HepG2 (cell line): ENCODE data around the gene PPP2R2C. TPM values are rescaled to one million over a fixed set of nuclear protein-coding genes. Genes with fewer than 3 reads are reported as not detected.
A peak's percentile ranks its signal among the peaks of the same experiment; 100 is the strongest.

ENCODE experiments used
- BRD4 ChIP-seq: sonication (generic); formaldehyde crosslinking; IDR thresholded peaks from 2 replicates; pipeline ENCODE4 v1.4.0; 2020; ENCODE audit warnings: missing genetic modification reagents
- FOXK1 ChIP-seq: sonication (generic); formaldehyde crosslinking; IDR thresholded peaks from 2 replicates; pipeline ENCODE4 v1.4.0; 2020; ENCODE audit warnings: low read depth, missing genetic modification reagents, borderline replicate concordance
- HNRNPL ChIP-seq: fragments of 200-400 bp; formaldehyde crosslinking; IDR thresholded peaks from 2 replicates; pipeline ENCODE4 v1.6.1; 2017; ENCODE audit warnings: mild to moderate bottlenecking, low read depth, low read length
- HOXA5 ChIP-seq: sonication (generic); formaldehyde crosslinking; IDR thresholded peaks from 2 replicates; pipeline ENCODE4 v1.4.0; 2020; ENCODE audit warnings: missing genetic modification reagents
- NKX3-1 ChIP-seq: sonication (generic); formaldehyde crosslinking; IDR thresholded peaks from 2 replicates; pipeline ENCODE4 v1.5.0; 2020; ENCODE audit warnings: missing genetic modification reagents
- NR2F6 ChIP-seq, 2 experiments: IDR thresholded peaks; 2 replicates each; pipeline ENCODE4 v1.6.1; 2016; ENCODE audit warnings: antibody characterized with exemption in 1 of 2, mild to moderate bottlenecking in 1 of 2
- ZNF704 ChIP-seq: sonication (generic); formaldehyde crosslinking; IDR thresholded peaks from 2 replicates; pipeline ENCODE4 v1.8.1; 2023; ENCODE audit warnings: mild to moderate bottlenecking, inconsistent platforms, moderate library complexity, missing genetic modification reagents, borderline replicate concordance
- polyA plus RNA-seq, 8 experiments: library from polyadenylated mRNA; depleted of rRNA in 3 of 8; stranded (reverse) in 7 of 8; unstranded in 1 of 8; fragments of >200 nt; fragmentation: Illumina TruSeq in 4 of 8; extraction: Trizol in 4 of 8; gene quantifications; 2 replicates each; pipeline versions ENCODE4 v1.2.1 to v1.2.3, GENCODE V29; 2011 to 2016; ENCODE audit warnings: low read depth in 4 of 8, missing spikeins in 1 of 8, mixed read lengths in 1 of 8; ENCODE audit not compliant: insufficient read depth in 1 of 8
- total RNA-seq, 5 experiments: library from RNA; depleted of rRNA; stranded (reverse); fragments of >200 nt; fragmentation: Illumina TruSeq; extraction: Trizol; gene quantifications; 2 replicates each; pipeline ENCODE4 v1.2.3, GENCODE V29; 2016; ENCODE audit warnings: low read depth in 1 of 5
- TF ChIP-seq, protein P1 (sequence below): sonication (generic); formaldehyde crosslinking; IDR thresholded peaks from one replicate; pipeline ENCODE4 v1.5.1; 2020; ENCODE audit warnings: mild to moderate bottlenecking, missing genetic modification reagents; ENCODE audit errors: not compliant biosample characterization
- TF ChIP-seq, protein P2 (sequence below): sonication (generic); formaldehyde crosslinking; IDR thresholded peaks from 2 replicates; pipeline ENCODE4 v1.9.0; 2021; ENCODE audit warnings: mild to moderate bottlenecking, missing genetic modification reagents
- TF ChIP-seq, protein P3 (sequence below): sonication (generic); formaldehyde crosslinking; IDR thresholded peaks from 2 replicates; pipeline ENCODE4 v1.4.0; 2020; ENCODE audit warnings: mild to moderate bottlenecking, missing genetic modification reagents

The PPP2R2C gene
- total and polyA plus RNA-seq, 2 of the 13 experiments (the other 11 are each of a cell fraction or from before 2014, with no cell fraction given): 0.60 to 8.6 TPM

DNA sequence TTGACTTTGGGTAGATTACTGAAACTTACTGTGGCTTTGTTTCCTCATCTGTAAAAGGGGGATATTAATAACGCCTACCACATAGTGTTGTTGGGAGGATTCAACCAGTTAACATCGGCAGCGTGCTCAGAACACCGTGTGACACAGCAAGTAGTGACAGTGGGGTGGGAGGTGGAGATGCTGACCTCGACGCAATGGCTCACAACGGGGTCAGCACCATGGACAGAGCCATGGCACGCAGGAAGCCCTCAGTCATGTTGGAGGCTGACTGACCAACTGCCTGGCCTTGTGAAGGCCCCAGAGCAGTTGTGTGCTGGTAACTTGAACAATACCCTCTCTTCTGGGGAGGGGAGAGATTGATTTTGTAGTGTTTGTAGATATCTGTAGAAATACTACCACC is 109.5 kb downstream of the PPP2R2C start (continued):
- TF ChIP-seq, protein P1, sequence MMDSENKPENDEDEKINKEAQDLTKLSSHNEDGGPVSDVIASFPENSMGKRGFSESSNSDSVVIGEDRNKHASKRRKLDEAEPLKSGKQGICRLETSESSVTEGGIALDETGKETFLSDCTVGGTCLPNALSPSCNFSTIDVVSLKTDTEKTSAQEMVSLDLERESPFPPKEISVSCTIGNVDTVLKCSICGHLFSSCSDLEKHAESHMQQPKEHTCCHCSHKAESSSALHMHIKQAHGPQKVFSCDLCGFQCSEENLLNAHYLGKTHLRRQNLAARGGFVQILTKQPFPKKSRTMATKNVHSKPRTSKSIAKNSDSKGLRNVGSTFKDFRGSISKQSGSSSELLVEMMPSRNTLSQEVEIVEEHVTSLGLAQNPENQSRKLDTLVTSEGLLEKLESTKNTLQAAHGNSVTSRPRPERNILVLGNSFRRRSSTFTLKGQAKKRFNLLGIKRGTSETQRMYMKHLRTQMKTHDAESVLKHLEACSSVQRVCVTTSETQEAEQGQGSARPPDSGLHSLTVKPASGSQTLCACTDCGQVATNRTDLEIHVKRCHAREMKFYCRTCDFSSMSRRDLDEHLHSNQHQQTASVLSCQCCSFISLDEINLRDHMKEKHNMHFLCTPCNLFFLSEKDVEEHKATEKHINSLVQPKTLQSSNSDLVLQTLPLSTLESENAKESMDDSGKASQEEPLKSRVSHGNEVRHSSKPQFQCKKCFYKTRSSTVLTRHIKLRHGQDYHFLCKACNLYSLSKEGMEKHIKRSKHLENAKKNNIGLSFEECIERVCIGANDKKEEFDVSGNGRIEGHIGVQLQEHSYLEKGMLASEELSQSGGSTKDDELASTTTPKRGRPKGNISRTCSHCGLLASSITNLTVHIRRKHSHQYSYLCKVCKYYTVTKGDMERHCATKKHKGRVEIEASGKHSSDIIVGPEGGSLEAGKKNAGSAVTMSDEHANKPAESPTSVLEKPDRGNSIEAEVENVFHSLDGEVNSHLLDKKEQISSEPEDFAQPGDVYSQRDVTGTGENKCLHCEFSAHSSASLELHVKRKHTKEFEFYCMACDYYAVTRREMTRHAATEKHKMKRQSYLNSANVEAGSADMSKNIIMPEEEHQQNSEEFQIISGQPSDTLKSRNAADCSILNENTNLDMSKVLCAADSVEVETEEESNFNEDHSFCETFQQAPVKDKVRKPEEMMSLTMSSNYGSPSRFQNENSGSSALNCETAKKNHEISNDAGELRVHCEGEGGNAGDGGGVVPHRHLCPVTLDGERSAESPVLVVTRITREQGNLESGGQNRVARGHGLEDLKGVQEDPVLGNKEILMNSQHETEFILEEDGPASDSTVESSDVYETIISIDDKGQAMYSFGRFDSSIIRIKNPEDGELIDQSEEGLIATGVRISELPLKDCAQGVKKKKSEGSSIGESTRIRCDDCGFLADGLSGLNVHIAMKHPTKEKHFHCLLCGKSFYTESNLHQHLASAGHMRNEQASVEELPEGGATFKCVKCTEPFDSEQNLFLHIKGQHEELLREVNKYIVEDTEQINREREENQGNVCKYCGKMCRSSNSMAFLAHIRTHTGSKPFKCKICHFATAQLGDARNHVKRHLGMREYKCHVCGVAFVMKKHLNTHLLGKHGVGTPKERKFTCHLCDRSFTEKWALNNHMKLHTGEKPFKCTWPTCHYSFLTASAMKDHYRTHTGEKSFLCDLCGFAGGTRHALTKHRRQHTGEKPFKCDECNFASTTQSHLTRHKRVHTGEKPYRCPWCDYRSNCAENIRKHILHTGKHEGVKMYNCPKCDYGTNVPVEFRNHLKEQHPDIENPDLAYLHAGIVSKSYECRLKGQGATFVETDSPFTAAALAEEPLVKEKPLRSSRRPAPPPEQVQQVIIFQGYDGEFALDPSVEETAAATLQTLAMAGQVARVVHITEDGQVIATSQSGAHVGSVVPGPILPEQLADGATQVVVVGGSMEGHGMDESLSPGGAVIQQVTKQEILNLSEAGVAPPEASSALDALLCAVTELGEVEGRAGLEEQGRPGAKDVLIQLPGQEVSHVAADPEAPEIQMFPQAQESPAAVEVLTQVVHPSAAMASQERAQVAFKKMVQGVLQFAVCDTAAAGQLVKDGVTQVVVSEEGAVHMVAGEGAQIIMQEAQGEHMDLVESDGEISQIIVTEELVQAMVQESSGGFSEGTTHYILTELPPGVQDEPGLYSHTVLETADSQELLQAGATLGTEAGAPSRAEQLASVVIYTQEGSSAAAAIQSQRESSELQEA (CRISPR knock-in tag): no peak
- no peak for TF ChIP-seq ZNF704 (CRISPR knock-in tag)
- TF ChIP-seq FOXK1 (CRISPR knock-in tag): peak; percentile 35; the same call in 1 of the 2 replicates
- TF ChIP-seq, protein P2, sequence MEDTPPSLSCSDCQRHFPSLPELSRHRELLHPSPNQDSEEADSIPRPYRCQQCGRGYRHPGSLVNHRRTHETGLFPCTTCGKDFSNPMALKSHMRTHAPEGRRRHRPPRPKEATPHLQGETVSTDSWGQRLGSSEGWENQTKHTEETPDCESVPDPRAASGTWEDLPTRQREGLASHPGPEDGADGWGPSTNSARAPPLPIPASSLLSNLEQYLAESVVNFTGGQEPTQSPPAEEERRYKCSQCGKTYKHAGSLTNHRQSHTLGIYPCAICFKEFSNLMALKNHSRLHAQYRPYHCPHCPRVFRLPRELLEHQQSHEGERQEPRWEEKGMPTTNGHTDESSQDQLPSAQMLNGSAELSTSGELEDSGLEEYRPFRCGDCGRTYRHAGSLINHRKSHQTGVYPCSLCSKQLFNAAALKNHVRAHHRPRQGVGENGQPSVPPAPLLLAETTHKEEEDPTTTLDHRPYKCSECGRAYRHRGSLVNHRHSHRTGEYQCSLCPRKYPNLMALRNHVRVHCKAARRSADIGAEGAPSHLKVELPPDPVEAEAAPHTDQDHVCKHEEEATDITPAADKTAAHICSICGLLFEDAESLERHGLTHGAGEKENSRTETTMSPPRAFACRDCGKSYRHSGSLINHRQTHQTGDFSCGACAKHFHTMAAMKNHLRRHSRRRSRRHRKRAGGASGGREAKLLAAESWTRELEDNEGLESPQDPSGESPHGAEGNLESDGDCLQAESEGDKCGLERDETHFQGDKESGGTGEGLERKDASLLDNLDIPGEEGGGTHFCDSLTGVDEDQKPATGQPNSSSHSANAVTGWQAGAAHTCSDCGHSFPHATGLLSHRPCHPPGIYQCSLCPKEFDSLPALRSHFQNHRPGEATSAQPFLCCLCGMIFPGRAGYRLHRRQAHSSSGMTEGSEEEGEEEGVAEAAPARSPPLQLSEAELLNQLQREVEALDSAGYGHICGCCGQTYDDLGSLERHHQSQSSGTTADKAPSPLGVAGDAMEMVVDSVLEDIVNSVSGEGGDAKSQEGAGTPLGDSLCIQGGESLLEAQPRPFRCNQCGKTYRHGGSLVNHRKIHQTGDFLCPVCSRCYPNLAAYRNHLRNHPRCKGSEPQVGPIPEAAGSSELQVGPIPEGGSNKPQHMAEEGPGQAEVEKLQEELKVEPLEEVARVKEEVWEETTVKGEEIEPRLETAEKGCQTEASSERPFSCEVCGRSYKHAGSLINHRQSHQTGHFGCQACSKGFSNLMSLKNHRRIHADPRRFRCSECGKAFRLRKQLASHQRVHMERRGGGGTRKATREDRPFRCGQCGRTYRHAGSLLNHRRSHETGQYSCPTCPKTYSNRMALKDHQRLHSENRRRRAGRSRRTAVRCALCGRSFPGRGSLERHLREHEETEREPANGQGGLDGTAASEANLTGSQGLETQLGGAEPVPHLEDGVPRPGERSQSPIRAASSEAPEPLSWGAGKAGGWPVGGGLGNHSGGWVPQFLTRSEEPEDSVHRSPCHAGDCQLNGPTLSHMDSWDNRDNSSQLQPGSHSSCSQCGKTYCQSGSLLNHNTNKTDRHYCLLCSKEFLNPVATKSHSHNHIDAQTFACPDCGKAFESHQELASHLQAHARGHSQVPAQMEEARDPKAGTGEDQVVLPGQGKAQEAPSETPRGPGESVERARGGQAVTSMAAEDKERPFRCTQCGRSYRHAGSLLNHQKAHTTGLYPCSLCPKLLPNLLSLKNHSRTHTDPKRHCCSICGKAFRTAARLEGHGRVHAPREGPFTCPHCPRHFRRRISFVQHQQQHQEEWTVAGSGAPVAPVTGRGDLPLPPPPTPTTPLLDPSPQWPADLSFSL (CRISPR knock-in tag): no peak
- TF ChIP-seq HNRNPL: no peak
- peak; percentile 71; the same call in 1 of the 2 replicates for TF ChIP-seq NKX3-1 (CRISPR knock-in tag)
- TF ChIP-seq NR2F6 (IDR thresholded peaks at IDR 0.05): no peak
- no peak for TF ChIP-seq NR2F6 (CRISPR knock-in tag; IDR thresholded peaks at IDR 0.05)
- TF ChIP-seq HOXA5: peak; percentile 50; the same call in 1 of the 2 replicates
- TF ChIP-seq, protein P3, sequence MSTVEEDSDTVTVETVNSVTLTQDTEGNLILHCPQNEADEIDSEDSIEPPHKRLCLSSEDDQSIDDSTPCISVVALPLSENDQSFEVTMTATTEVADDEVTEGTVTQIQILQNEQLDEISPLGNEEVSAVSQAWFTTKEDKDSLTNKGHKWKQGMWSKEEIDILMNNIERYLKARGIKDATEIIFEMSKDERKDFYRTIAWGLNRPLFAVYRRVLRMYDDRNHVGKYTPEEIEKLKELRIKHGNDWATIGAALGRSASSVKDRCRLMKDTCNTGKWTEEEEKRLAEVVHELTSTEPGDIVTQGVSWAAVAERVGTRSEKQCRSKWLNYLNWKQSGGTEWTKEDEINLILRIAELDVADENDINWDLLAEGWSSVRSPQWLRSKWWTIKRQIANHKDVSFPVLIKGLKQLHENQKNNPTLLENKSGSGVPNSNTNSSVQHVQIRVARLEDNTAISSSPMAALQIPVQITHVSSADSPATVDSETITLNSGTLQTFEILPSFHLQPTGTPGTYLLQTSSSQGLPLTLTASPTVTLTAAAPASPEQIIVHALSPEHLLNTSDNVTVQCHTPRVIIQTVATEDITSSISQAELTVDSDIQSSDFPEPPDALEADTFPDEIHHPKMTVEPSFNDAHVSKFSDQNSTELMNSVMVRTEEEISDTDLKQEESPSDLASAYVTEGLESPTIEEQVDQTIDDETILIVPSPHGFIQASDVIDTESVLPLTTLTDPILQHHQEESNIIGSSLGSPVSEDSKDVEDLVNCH (CRISPR knock-in tag): no peak
- TF ChIP-seq BRD4 (CRISPR knock-in tag): no peak
